Measurements from ENCODE around the gene HHAT. TPM values are rescaled to one million over a fixed set of nuclear protein-coding genes. Genes with fewer than 3 reads are reported as not detected.

The HHAT gene
- total and polyA plus RNA-seq, 2 of the 13 experiments (the other 11 are each of a cell fraction or from before 2014, with no cell fraction given): 2.6 to 4.9 TPM

DNA sequence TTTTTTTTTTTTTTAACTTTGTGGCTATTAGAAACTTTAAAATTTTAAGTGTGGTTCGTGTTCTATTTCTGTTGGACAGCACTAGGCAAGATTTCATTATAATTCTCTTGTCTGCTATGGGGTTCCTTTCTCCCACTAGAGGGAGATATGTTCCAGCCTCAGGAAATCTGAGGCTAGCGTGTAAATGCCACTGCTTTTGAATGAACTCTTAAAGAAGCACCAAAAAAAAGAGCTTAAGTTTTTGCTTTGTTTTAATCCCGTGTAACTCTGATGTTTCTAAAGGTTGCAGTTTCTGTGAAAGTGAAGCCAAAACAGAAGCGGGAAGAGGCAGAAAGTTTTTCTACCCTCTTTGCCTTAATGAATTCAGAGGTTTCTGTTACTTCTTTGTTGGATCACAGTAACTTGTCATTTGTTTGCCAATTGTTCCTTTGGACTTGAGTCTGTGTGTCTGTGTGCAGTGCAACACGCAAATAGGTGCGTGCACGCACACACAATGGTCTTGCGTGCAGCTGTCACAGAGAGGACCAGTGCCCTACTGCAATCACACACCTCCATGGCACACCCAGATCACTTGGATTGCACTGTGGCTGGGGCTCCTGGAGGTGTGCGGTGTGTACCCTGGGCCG lies 32.3 kb downstream of the HHAT start (continued):
- TF ChIP-seq HDAC1 (CRISPR knock-in tag; IDR thresholded peaks at IDR 0.05): no peak
- no peak for TF ChIP-seq EEA1 (CRISPR knock-in tag; IDR thresholded peaks at IDR 0.05; ENCODE audit: borderline replicate concordance)
- no peak for TF ChIP-seq ZNF737 (CRISPR knock-in tag; IDR thresholded peaks at IDR 0.05; ENCODE audit: borderline replicate concordance)
- TF ChIP-seq ZNF564 (CRISPR knock-in tag; IDR thresholded peaks at IDR 0.05): no peak
- TF ChIP-seq, protein P1, sequence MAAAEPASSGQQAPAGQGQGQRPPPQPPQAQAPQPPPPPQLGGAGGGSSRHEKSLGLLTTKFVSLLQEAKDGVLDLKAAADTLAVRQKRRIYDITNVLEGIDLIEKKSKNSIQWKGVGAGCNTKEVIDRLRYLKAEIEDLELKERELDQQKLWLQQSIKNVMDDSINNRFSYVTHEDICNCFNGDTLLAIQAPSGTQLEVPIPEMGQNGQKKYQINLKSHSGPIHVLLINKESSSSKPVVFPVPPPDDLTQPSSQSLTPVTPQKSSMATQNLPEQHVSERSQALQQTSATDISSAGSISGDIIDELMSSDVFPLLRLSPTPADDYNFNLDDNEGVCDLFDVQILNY (CRISPR knock-in tag; conservative IDR thresholded peaks at IDR 0.05): no peak
- TF ChIP-seq ZNF441 (CRISPR knock-in tag; IDR thresholded peaks at IDR 0.05; ENCODE audit: borderline replicate concordance): no peak
- TF ChIP-seq U2AF1 (optimal IDR thresholded peaks at IDR 0.05; ENCODE audit: low read depth, low read length): no peak
- TF ChIP-seq, protein P2, sequence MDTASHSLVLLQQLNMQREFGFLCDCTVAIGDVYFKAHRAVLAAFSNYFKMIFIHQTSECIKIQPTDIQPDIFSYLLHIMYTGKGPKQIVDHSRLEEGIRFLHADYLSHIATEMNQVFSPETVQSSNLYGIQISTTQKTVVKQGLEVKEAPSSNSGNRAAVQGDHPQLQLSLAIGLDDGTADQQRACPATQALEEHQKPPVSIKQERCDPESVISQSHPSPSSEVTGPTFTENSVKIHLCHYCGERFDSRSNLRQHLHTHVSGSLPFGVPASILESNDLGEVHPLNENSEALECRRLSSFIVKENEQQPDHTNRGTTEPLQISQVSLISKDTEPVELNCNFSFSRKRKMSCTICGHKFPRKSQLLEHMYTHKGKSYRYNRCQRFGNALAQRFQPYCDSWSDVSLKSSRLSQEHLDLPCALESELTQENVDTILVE (CRISPR knock-in tag; IDR thresholded peaks at IDR 0.05): 0 out of 2 replicates have a peak, but pooled peaks have one; percentile 25
- TF ChIP-seq TAF15 (IDR thresholded peaks at IDR 0.05; ENCODE audit: low read depth, low read length, poor library complexity, severe bottlenecking): no peak
- no peak for TF ChIP-seq ZNF30 (CRISPR knock-in tag; IDR thresholded peaks at IDR 0.05)
- TF ChIP-seq ZSCAN25 (CRISPR knock-in tag; IDR thresholded peaks at IDR 0.05): no peak
- no peak for TF ChIP-seq ARNTL (CRISPR knock-in tag; IDR thresholded peaks at IDR 0.05)
- TF ChIP-seq, protein P3, sequence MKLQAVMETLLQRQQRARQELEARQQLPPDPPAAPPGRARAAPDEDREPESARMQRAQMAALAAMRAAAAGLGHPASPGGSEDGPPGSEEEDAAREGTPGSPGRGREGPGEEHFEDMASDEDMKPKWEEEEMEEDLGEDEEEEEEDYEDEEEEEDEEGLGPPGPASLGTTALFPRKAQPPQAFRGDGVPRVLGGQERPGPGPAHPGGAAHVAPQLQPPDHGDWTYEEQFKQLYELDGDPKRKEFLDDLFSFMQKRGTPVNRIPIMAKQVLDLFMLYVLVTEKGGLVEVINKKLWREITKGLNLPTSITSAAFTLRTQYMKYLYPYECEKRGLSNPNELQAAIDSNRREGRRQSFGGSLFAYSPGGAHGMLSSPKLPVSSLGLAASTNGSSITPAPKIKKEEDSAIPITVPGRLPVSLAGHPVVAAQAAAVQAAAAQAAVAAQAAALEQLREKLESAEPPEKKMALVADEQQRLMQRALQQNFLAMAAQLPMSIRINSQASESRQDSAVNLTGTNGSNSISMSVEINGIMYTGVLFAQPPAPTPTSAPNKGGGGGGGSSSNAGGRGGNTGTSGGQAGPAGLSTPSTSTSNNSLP (IDR thresholded peaks at IDR 0.05; ENCODE audit: low read depth, low read length): no peak
- no peak for TF ChIP-seq ZNF792 (CRISPR knock-in tag; IDR thresholded peaks at IDR 0.05)
- TF ChIP-seq SPEN (CRISPR knock-in tag; IDR thresholded peaks at IDR 0.05; ENCODE audit: low read depth): no peak
- no peak for TF ChIP-seq ZNF549 (CRISPR knock-in tag; IDR thresholded peaks at IDR 0.05)
- TF ChIP-seq HOXA5 (CRISPR knock-in tag; IDR thresholded peaks at IDR 0.05): no peak
- TF ChIP-seq NR2F6 (IDR thresholded peaks at IDR 0.05): no peak
- no peak for TF ChIP-seq NR2F6 (CRISPR knock-in tag; IDR thresholded peaks at IDR 0.05)
- TF ChIP-seq RNF2 (conservative IDR thresholded peaks at IDR 0.05; ENCODE audit: low read depth): no peak
- TF ChIP-seq GATAD1 (CRISPR knock-in tag; IDR thresholded peaks at IDR 0.05): no peak
- TF ChIP-seq SALL2 (CRISPR knock-in tag; IDR thresholded peaks at IDR 0.05): no peak
- TF ChIP-seq, protein P4, sequence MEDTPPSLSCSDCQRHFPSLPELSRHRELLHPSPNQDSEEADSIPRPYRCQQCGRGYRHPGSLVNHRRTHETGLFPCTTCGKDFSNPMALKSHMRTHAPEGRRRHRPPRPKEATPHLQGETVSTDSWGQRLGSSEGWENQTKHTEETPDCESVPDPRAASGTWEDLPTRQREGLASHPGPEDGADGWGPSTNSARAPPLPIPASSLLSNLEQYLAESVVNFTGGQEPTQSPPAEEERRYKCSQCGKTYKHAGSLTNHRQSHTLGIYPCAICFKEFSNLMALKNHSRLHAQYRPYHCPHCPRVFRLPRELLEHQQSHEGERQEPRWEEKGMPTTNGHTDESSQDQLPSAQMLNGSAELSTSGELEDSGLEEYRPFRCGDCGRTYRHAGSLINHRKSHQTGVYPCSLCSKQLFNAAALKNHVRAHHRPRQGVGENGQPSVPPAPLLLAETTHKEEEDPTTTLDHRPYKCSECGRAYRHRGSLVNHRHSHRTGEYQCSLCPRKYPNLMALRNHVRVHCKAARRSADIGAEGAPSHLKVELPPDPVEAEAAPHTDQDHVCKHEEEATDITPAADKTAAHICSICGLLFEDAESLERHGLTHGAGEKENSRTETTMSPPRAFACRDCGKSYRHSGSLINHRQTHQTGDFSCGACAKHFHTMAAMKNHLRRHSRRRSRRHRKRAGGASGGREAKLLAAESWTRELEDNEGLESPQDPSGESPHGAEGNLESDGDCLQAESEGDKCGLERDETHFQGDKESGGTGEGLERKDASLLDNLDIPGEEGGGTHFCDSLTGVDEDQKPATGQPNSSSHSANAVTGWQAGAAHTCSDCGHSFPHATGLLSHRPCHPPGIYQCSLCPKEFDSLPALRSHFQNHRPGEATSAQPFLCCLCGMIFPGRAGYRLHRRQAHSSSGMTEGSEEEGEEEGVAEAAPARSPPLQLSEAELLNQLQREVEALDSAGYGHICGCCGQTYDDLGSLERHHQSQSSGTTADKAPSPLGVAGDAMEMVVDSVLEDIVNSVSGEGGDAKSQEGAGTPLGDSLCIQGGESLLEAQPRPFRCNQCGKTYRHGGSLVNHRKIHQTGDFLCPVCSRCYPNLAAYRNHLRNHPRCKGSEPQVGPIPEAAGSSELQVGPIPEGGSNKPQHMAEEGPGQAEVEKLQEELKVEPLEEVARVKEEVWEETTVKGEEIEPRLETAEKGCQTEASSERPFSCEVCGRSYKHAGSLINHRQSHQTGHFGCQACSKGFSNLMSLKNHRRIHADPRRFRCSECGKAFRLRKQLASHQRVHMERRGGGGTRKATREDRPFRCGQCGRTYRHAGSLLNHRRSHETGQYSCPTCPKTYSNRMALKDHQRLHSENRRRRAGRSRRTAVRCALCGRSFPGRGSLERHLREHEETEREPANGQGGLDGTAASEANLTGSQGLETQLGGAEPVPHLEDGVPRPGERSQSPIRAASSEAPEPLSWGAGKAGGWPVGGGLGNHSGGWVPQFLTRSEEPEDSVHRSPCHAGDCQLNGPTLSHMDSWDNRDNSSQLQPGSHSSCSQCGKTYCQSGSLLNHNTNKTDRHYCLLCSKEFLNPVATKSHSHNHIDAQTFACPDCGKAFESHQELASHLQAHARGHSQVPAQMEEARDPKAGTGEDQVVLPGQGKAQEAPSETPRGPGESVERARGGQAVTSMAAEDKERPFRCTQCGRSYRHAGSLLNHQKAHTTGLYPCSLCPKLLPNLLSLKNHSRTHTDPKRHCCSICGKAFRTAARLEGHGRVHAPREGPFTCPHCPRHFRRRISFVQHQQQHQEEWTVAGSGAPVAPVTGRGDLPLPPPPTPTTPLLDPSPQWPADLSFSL (CRISPR knock-in tag; IDR thresholded peaks at IDR 0.05): no peak
